Neural cell (in vitro differentiated cells): ENCODE measurements around the gene RFC5. TPM values are rescaled to one million over a fixed set of nuclear protein-coding genes. Genes with fewer than 3 reads are reported as not detected.

Experiments
- H2AFZ ChIP-seq: fragments of 200-600, 300-800 bp; sonication (generic), shearing (Covaris generic); 2 replicates; pipeline ENCODE4 v1.6.0; 2014; ENCODE audit warnings: low read depth, mild to moderate bottlenecking, antibody characterized with exemption, low read length, moderate library complexity
- H3F3A ChIP-seq: fragments of 200-600 bp; shearing (Covaris generic); 2 replicates; pipeline ENCODE4 v1.6.1; 2016; ENCODE audit warnings: mild to moderate bottlenecking, moderate library complexity, mixed read lengths, antibody characterized with exemption, low read length; ENCODE audit not compliant: insufficient read depth, poor library complexity, severe bottlenecking
- H3K27ac ChIP-seq: fragments of 200-600, 300-800 bp; sonication (generic), shearing (Covaris generic); 2 replicates; pipeline ENCODE4 v1.5.1; 2014; ENCODE audit warnings: mild to moderate bottlenecking, low read length, moderate library complexity
- H3K27me3 ChIP-seq: fragments of 300-800, 200-600 bp; sonication (generic), shearing (Covaris generic); 2 replicates; pipeline ENCODE4 v1.6.0; 2014; ENCODE audit warnings: mild to moderate bottlenecking, low read depth, low read length, moderate library complexity; ENCODE audit not compliant: insufficient read depth
- H3K36me3 ChIP-seq: fragments of 300-800, 200-600 bp; sonication (generic), shearing (Covaris generic); 2 replicates; pipeline ENCODE4 v1.5.1; 2014; ENCODE audit warnings: mild to moderate bottlenecking, antibody characterized with exemption, low read length, moderate library complexity; ENCODE audit not compliant: insufficient read depth
- H3K4me2 ChIP-seq: fragments of 300-800, 200-600 bp; sonication (generic), shearing (Covaris generic); 2 replicates; pipeline ENCODE4 v1.6.0; 2014; ENCODE audit warnings: mild to moderate bottlenecking, low read length
- H3K4me3 ChIP-seq: fragments of 300-800, 200-600 bp; sonication (generic), shearing (Covaris generic); 2 replicates; pipeline ENCODE4 v1.5.1; 2014; ENCODE audit warnings: mild to moderate bottlenecking, low read length, moderate library complexity
- H3K79me2 ChIP-seq: fragments of 200-600 bp; shearing (Covaris generic); replicated peaks from 2 replicates; pipeline ENCODE4 v1.6.0; 2014; ENCODE audit warnings: mild to moderate bottlenecking, low read length, moderate library complexity; ENCODE audit not compliant: insufficient read depth
- H3K9ac ChIP-seq: fragments of 300-800, 200-600 bp; sonication (generic), shearing (Covaris generic); 2 replicates; pipeline ENCODE4 v1.6.1; 2016; ENCODE audit warnings: mild to moderate bottlenecking, low read length, mixed read lengths
- H3K9me2 ChIP-seq: fragments of 200-600 bp; shearing (Covaris generic); 2 replicates; pipeline ENCODE4 v1.6.1; 2016; ENCODE audit warnings: mild to moderate bottlenecking, low read length, mixed read lengths; ENCODE audit not compliant: insufficient read depth
- H3K9me3 ChIP-seq: fragments of 200-600, 300-800 bp; sonication (generic), shearing (Covaris generic); 2 replicates; pipeline ENCODE4 v1.6.1; 2016; ENCODE audit warnings: mild to moderate bottlenecking, mixed run types, low read length, moderate library complexity, mixed read lengths
- H4K20me1 ChIP-seq: fragments of 200-600 bp; shearing (Covaris generic); 2 replicates; pipeline ENCODE4 v1.6.1; 2016; ENCODE audit warnings: mild to moderate bottlenecking, mixed run types; ENCODE audit not compliant: insufficient read depth
- CTCF ChIP-seq: fragments of 450-650 bp; IDR thresholded peaks from 2 replicates; pipeline ENCODE4 v1.5.1; 2014; ENCODE audit warnings: antibody characterized with exemption, mild to moderate bottlenecking, moderate library complexity; ENCODE audit not compliant: poor library complexity, severe bottlenecking
- EP300 ChIP-seq: fragments of 450-650 bp; conservative IDR thresholded peaks from 2 replicates; pipeline ENCODE4 v1.6.1; 2014; ENCODE audit warnings: antibody characterized with exemption, mild to moderate bottlenecking, moderate library complexity; ENCODE audit not compliant: poor library complexity, severe bottlenecking
- EZH2 ChIP-seq: fragments of 200-600, 300-800 bp; shearing (Covaris generic), sonication (generic); IDR thresholded peaks from 2 replicates; pipeline ENCODE4 v1.6.1; 2014; ENCODE audit warnings: antibody characterized with exemption, low read length, borderline replicate concordance, mild to moderate bottlenecking; ENCODE audit not compliant: insufficient read depth, poor library complexity, severe bottlenecking
- MXI1 ChIP-seq: fragments of 450-650 bp; conservative IDR thresholded peaks from 2 replicates; pipeline ENCODE4 v1.6.1; 2014; ENCODE audit warnings: antibody characterized with exemption, mild to moderate bottlenecking; ENCODE audit not compliant: poor library complexity, severe bottlenecking
- POLR2AphosphoS5 ChIP-seq: IDR thresholded peaks from 2 replicates; pipeline ENCODE4 v1.6.1; 2012
- RAD21 ChIP-seq: fragments of 450-650 bp; conservative IDR thresholded peaks from 2 replicates; pipeline ENCODE4 v1.6.1; 2014; ENCODE audit warnings: antibody characterized with exemption, mild to moderate bottlenecking, moderate library complexity
- REST ChIP-seq: IDR thresholded peaks from 2 replicates; pipeline ENCODE4 v1.6.1; 2012; ENCODE audit warnings: borderline replicate concordance
- SMC3 ChIP-seq: fragments of 450-650 bp; conservative IDR thresholded peaks from 2 replicates; pipeline ENCODE4 v1.6.1; 2014; ENCODE audit warnings: antibody characterized with exemption, mild to moderate bottlenecking, moderate library complexity; ENCODE audit not compliant: poor library complexity
- TAF1 ChIP-seq: IDR thresholded peaks from 2 replicates; pipeline ENCODE4 v1.6.1; 2012; ENCODE audit warnings: low read depth
- polyA plus RNA-seq: library from polyadenylated mRNA; depleted of rRNA; stranded (reverse); fragments of >200 nt; gene quantifications from 2 replicates; pipeline ENCODE4 v1.2.3, GENCODE V29; 2014

RFC5 gene
- polyA plus RNA-seq, 1 donor from 2014 or later: 39.4 TPM

GRCh38 chr12:118011961-118012360 is 4.5 kb upstream of the RFC5 start:
- Histone ChIP-seq H3K27me3 (no peaks in the 10 kb centered on the region), H4K20me1 (no peaks in the 10 kb centered on the region), H3F3A (no peaks in the 10 kb centered on the region), H3K9me3 (no peaks in the 10 kb centered on the region), H3K79me2 (peaks cover 2% of the 10 kb centered on the region), H3K4me2 (no peak overlapping the region), H2AFZ (no peak overlapping the region), H3K4me3 (no peak overlapping the region), H3K9ac (no peak overlapping the region), H3K9me2 (no peaks in the 10 kb centered on the region), H3K36me3 (no peaks in the 10 kb centered on the region), H3K27ac (no peak overlapping the region)
- TF ChIP-seq REST: no peak
- no peak for TF ChIP-seq MXI1
- no peak for TF ChIP-seq POLR2AphosphoS5
- no peak for TF ChIP-seq EZH2

- no peaks in the 10 kb centered on the region for H3K36me3 ChIP-seq
- no peak overlapping the region for H3K4me3 ChIP-seq
- no peak overlapping the region for H2AFZ ChIP-seq
- peaks cover 15% of the 10 kb centered on the region for H3K79me2 ChIP-seq
- H3K27ac ChIP-seq: no peak overlapping the region
- no peaks in the 10 kb centered on the region for H4K20me1 ChIP-seq
- H3F3A ChIP-seq: no peaks in the 10 kb centered on the region
- H3K27me3 ChIP-seq: no peaks in the 10 kb centered on the region
- no peak overlapping the region for H3K4me2 ChIP-seq
- no peak for TF ChIP-seq EP300
- TF ChIP-seq TAF1: no peak
- no peak for TF ChIP-seq POLR2AphosphoS5
- no peak for TF ChIP-seq MXI1
- no peak for TF ChIP-seq CTCF
- no peak for TF ChIP-seq EZH2
- no peak for TF ChIP-seq SMC3
- no peak for TF ChIP-seq REST
- TF ChIP-seq RAD21: no peak
- H3K9me2 ChIP-seq: no peaks in the 10 kb centered on the region
- H3K9ac ChIP-seq: no peak overlapping the region
- H3K9me3 ChIP-seq: no peaks in the 10 kb centered on the region
These were observed 3.2 kb upstream of the RFC5 start for GRCh38 chr12:118013283-118013682.
